HG03097 (cell line): ENCODE data around the gene R3HCC1L.

Experiments
- ATAC-seq: cut with Tn5 transposase; IDR thresholded peaks from one replicate; pipeline ENCODE4 v1.9.1; 2021; ENCODE audit not compliant: unreplicated experiment, low FRiP score

Gene R3HCC1L

GRCh38 chr10:98270073-98270740, 135.8 kb downstream of the R3HCC1L start:
- no peak for ATAC-seq

GRCh38 chr10:98270786-98271185, 136.3 kb downstream of the R3HCC1L start:
- ATAC-seq = no peak

- no peak for ATAC-seq
Measured at GRCh38 chr10:98272245-98272644, 137.8 kb downstream of the R3HCC1L start.

GRCh38 chr10:98272656-98273055, 138.2 kb downstream of the R3HCC1L start:
- no peak for ATAC-seq

- ATAC-seq = no peak
Measured at GRCh38 chr10:98273057-98273850, 138.8 kb downstream of the R3HCC1L start.

GRCh38 chr10:98274562-98274961, 140.1 kb downstream of the R3HCC1L start:
- ATAC-seq = no peak

- no peak for ATAC-seq
Measured at GRCh38 chr10:98276311-98276710, 141.9 kb downstream of the R3HCC1L start.

- no peak for ATAC-seq
Measured at GRCh38 chr10:98285416-98285815, 151.0 kb downstream of the R3HCC1L start.

- no peak for ATAC-seq
Measured at GRCh38 chr10:98286419-98286818, 152.0 kb downstream of the R3HCC1L start.

GRCh38 chr10:98287321-98287720, 152.9 kb downstream of the R3HCC1L start:
- ATAC-seq = no peak

GRCh38 chr10:98289802-98290209, 155.3 kb downstream of the R3HCC1L start:
- ATAC-seq = no peak

GRCh38 chr10:98292971-98293370, 158.5 kb downstream of the R3HCC1L start:
- ATAC-seq = no peak

GRCh38 chr10:98293550-98294269, 159.3 kb downstream of the R3HCC1L start:
- ATAC-seq = no peak

- no peak for ATAC-seq
Measured at GRCh38 chr10:98294270-98294627, 159.8 kb downstream of the R3HCC1L start.
